GM23338 (cell line): ENCODE measurements around the gene BCAR3. TPM values are rescaled to one million over a fixed set of nuclear protein-coding genes. Genes with fewer than 3 reads are reported as not detected.

Experiments
- ATAC-seq: fragments of 200-7000 bp; cut with Tn5 transposase; 3 replicates; pipeline ENCODE4 v1.9.1; 2020
- DNase-seq: peaks from one replicate; pipeline ENCODE4 v3.0.0-alpha.2; 2015; ENCODE audit warnings: low spot score
- H2AFZ ChIP-seq: fragments of 200-600 bp; sonication (generic); 2 replicates; pipeline ENCODE4 v1.8.0; 2016; ENCODE audit warnings: antibody characterized with exemption, mild to moderate bottlenecking, moderate library complexity
- H3F3A ChIP-seq: fragments of 200-600 bp; sonication (generic); replicated peaks from 2 replicates; pipeline ENCODE4 v1.8.0; 2017; ENCODE audit warnings: antibody characterized with exemption, mixed run types, low read depth
- H3K27ac ChIP-seq: fragments of 200-600 bp; sonication (generic); 2 replicates; pipeline ENCODE4 v1.6.1; 2016; ENCODE audit warnings: low read depth
- H3K27me3 ChIP-seq: fragments of 200-600 bp; sonication (generic); 2 replicates; pipeline ENCODE4 v1.8.0; 2016; ENCODE audit warnings: mild to moderate bottlenecking, mixed run types, moderate library complexity; ENCODE audit not compliant: insufficient read depth
- H3K36me3 ChIP-seq: fragments of 200-600 bp; sonication (generic); 2 replicates; pipeline ENCODE4 v1.8.0; 2016; ENCODE audit warnings: mild to moderate bottlenecking; ENCODE audit not compliant: insufficient read depth
- H3K4me1 ChIP-seq: fragments of 200-600 bp; sonication (generic); 2 replicates; pipeline ENCODE4 v1.8.0; 2016; ENCODE audit warnings: mild to moderate bottlenecking, moderate library complexity; ENCODE audit not compliant: insufficient read depth
- H3K4me2 ChIP-seq: fragments of 200-600 bp; sonication (generic); 2 replicates; pipeline ENCODE4 v1.7.1; 2017; ENCODE audit warnings: mixed run types
- H3K4me3 ChIP-seq: fragments of 200-600 bp; sonication (generic); 2 replicates; pipeline ENCODE4 v1.6.1; 2016; ENCODE audit warnings: mixed run types
- H3K79me2 ChIP-seq: fragments of 200-600 bp; sonication (generic); replicated peaks from 2 replicates; pipeline ENCODE4 v1.8.0; 2017; ENCODE audit warnings: mild to moderate bottlenecking; ENCODE audit not compliant: insufficient read depth
- H3K9me2 ChIP-seq: fragments of 200-600 bp; sonication (generic); 2 replicates; pipeline ENCODE4 v1.8.0; 2017; ENCODE audit not compliant: insufficient read depth
- H4K20me1 ChIP-seq: fragments of 200-600 bp; sonication (generic); replicated peaks from 2 replicates; pipeline ENCODE4 v1.8.0; 2017; ENCODE audit warnings: mild to moderate bottlenecking; ENCODE audit not compliant: insufficient read depth
- H3K27ac Mint-ChIP-seq: 2 replicates; pipeline ENCODE4 v1.8.0; 2020; ENCODE audit warnings: inconsistent platforms, mild to moderate bottlenecking, moderate library complexity, mixed read lengths
- H3K27me3 Mint-ChIP-seq: 3 replicates; pipeline ENCODE4 v1.8.0; 2022; ENCODE audit warnings: low read depth, mild to moderate bottlenecking, moderate library complexity, mixed read lengths, inconsistent platforms; ENCODE audit not compliant: insufficient read depth, poor library complexity
- H3K36me3 Mint-ChIP-seq: 3 replicates; pipeline ENCODE4 v1.8.0; 2021; ENCODE audit warnings: low read depth, mild to moderate bottlenecking, inconsistent platforms, moderate library complexity, mixed read lengths
- H3K4me1 Mint-ChIP-seq: 3 replicates; pipeline ENCODE4 v1.8.0; 2020; ENCODE audit warnings: mild to moderate bottlenecking, inconsistent platforms, mixed read lengths
- H3K4me3 Mint-ChIP-seq: 3 replicates; pipeline ENCODE4 v1.8.0; 2021; ENCODE audit warnings: moderate library complexity, mild to moderate bottlenecking, inconsistent platforms, mixed read lengths
- H3K9me3 Mint-ChIP-seq: 3 replicates; pipeline ENCODE4 v1.8.0; 2020; ENCODE audit warnings: moderate library complexity, mild to moderate bottlenecking, inconsistent platforms, mixed read lengths
- CREB1 ChIP-seq: fragments of 250-450 bp; sonication (Bioruptor Pico); IDR thresholded peaks from 2 replicates; pipeline ENCODE4 v1.5.0; 2020; ENCODE audit warnings: low read depth, mild to moderate bottlenecking, moderate library complexity
- CTCF ChIP-seq, 2 experiments: fragments of 200-600 bp in 1 of 2; sonication (generic) in 1 of 2; conservative IDR thresholded peaks; 2 replicates each; pipeline versions ENCODE4 v1.5.1 to v1.6.1; 2016 to 2017; ENCODE audit warnings: antibody characterized with exemption in 2 of 2, low read depth in 2 of 2, mild to moderate bottlenecking in 2 of 2, moderate library complexity in 1 of 2
- ETS1 ChIP-seq: IDR thresholded peaks from 2 replicates; pipeline ENCODE4 v1.6.1; 2016; ENCODE audit warnings: antibody characterized with exemption
- EZH2 ChIP-seq: fragments of 200-600 bp; sonication (generic); IDR thresholded peaks from one replicate; pipeline ENCODE4 v1.8.0; 2017; ENCODE audit warnings: antibody characterized with exemption, mild to moderate bottlenecking, low read depth; ENCODE audit not compliant: unreplicated experiment
- EZH2phosphoT487 ChIP-seq: fragments of 200-600 bp; sonication (generic); IDR thresholded peaks from one replicate; pipeline ENCODE4 v1.8.1; 2018; ENCODE audit warnings: antibody characterized with exemption; ENCODE audit not compliant: unreplicated experiment
- JUNB ChIP-seq: IDR thresholded peaks from one replicate; pipeline ENCODE4 v1.6.1; 2016; ENCODE audit warnings: antibody characterized with exemption; ENCODE audit not compliant: unreplicated experiment
- NANOG ChIP-seq: IDR thresholded peaks from 2 replicates; pipeline ENCODE4 v1.6.1; 2016; ENCODE audit warnings: antibody characterized with exemption, borderline replicate concordance
- POLR2AphosphoS5 ChIP-seq: IDR thresholded peaks from 2 replicates; pipeline ENCODE4 v1.6.1; 2016; ENCODE audit warnings: antibody characterized with exemption, low read depth
- REST ChIP-seq: IDR thresholded peaks from one replicate; pipeline ENCODE4 v1.6.1; 2018; ENCODE audit warnings: antibody characterized with exemption; ENCODE audit not compliant: unreplicated experiment
- STAT1 ChIP-seq: IDR thresholded peaks from one replicate; pipeline ENCODE4 v1.6.1; 2016; ENCODE audit warnings: antibody characterized with exemption; ENCODE audit not compliant: unreplicated experiment
- ZNF114 ChIP-seq: fragments of 250-450 bp; sonication (Bioruptor Pico); IDR thresholded peaks from 2 replicates; pipeline ENCODE4 v1.5.0; 2020; ENCODE audit warnings: mild to moderate bottlenecking, moderate library complexity
- polyA plus RNA-seq: library from polyadenylated mRNA; unstranded; fragments of >200 nt; fragmentation: Nextera tagmentation; extraction: Ambion mirVana; gene quantifications from 2 replicates; pipeline ENCODE4 v1.2.1, GENCODE V29; 2016
- total RNA-seq: library from RNA; depleted of rRNA; stranded (reverse); fragments of >200 nt; shearing (Covaris generic); gene quantifications from 2 replicates; pipeline ENCODE4 v1.2.3, GENCODE V29; 2014

BCAR3 gene
- total and polyA plus RNA-seq, 2 experiments from 2014 or later: 5.5 to 9.7 TPM

GRCh38 chr1:93669369-93669768, 12.3 kb downstream of the BCAR3 start (continued):
- no peak for TF ChIP-seq CTCF (conservative IDR thresholded peaks at IDR 0.05; ENCODE audit: low read depth in 2 of 2)

GRCh38 chr1:93668951-93669350, 12.7 kb downstream of the BCAR3 start:
- H3K4me1 ChIP-seq: peaks cover 23% of the 10 kb centered on the region
- no peak overlapping the region for H3K27ac Mint-ChIP-seq
- DNase-seq: no peak
- TF ChIP-seq CTCF (conservative IDR thresholded peaks at IDR 0.05; ENCODE audit: low read depth in 2 of 2) (no peak), CREB1 (CRISPR knock-in tag) (no peak), JUNB (no peak), REST (no peak), NANOG (no peak), STAT1 (no peak), POLR2AphosphoS5 (no peak), EZH2phosphoT487 (no peak), ZNF114 (CRISPR knock-in tag) (no peak), EZH2 (no peak), ETS1 (no peak)

More at GRCh38 chr1:93668951-93669350, 12.7 kb downstream of the BCAR3 start:
- H3K4me1 Mint-ChIP-seq: peaks cover 22% of the 10 kb centered on the region
- H3K9me3 Mint-ChIP-seq: no peaks in the 10 kb centered on the region
- Histone ChIP-seq H3F3A (no peaks in the 10 kb centered on the region), H3K27me3 (no peaks in the 10 kb centered on the region), H3K4me3 (no peak overlapping the region), H3K36me3 (peaks cover 8% of the 10 kb centered on the region), H2AFZ (no peak overlapping the region), H3K79me2 (peaks cover 7% of the 10 kb centered on the region), H4K20me1 (no peaks in the 10 kb centered on the region), H3K27ac (no peak overlapping the region), H3K9me2 (no peaks in the 10 kb centered on the region), H3K4me2 (no peak overlapping the region)
- H3K4me3 Mint-ChIP-seq: no peak overlapping the region
- peaks cover 4% of the 10 kb centered on the region; the same call in 2 of the 3 replicates for H3K36me3 Mint-ChIP-seq
- no peak for ATAC-seq
- peaks cover 11% of the 10 kb centered on the region for H3K27me3 Mint-ChIP-seq
